ENCODE results near the gene TSPAN12.
"Not testable (repeated sequence)": the region's sequence is repeated elsewhere in the genome, so short reads cannot be mapped to it uniquely, and the experiment has no call there.

The TSPAN12 gene

GRCh38 chr7:120805636-120806388 is 52.1 kb downstream of the TSPAN12 start:
- DNase-seq: no peak

GRCh38 chr7:120802751-120803150 is 55.2 kb downstream of the TSPAN12 start:
- DNase-seq: no peak

- DNase-seq: no peak
Measured at GRCh38 chr7:120799813-120800475, 58.0 kb downstream of the TSPAN12 start.

DNA sequence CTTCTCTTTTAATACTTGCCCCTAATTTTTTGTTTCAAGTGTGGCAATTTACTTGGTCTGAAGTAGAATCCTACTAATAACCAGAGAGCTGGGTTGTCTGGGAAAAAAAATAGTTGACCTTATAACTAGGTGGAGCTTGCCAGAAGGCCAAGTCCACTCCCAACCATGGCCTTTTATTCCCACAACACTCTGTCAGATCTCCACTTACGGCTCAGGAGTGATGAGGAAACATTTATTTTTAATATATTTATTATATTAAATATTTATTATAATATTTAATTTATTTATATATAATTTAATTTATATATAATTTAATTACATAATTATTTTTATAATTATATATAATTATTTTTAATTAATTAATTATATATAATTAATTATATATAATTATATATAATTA is 58.8 kb downstream of the TSPAN12 start:
- no peak for DNase-seq

DNA sequence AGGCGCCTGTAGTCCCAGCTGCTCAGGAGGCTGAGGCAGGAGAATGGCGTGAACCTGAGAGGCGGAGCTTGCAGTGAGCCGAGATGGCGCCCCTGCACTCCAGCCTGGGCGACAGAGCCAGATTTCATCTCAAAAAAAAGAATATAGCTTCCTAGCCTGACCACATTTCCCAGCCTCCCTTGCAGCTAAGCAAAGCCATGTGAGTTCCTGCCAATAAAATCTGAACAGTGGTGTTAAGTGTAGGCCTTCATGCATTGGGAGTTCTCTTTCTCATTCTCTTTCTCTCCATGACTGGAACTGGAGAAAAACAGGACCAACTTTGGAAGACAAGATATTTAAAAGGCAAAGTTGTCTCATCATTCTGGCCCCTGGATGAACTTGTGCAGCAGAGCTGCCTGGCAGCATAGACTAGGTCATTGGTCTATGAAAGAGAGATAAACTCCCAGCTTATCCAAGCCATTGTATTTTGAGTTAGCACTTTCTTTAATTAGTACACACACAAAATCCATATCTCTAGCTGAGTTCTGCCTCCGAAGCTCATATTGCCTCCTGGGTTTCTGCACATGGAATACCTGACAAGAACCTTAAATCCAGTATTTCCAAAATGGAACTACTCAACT is 60.8 kb downstream of the TSPAN12 start:
- no peak for DNase-seq

DNA sequence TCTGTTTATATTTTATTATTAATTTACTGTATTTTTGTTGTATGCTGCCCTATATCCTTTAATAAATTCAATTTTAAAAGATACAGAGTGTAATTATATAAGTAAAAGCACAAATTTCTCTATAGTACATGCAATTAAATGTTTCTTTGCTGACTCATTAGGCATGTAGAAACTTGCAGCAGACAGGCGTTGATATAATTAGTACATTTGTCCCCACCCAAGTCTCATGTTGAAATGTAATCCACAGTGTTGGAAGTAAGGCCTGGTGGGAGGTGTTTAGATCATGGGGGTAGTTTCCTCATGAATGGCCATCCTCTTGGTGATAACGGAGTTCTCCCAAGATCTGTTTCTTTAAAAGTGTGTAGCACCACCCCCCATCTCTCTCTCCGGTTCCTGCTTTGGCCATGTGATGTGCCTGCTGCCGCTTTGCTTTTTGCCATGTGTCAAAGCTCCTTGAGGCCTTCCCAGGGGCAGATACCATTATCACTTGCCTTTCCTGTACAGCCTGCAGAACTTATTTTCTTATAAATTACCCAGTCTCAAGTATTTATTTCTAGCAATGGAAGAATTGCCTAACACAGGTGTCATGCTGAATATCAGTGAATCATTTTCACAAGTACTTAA is 63.7 kb downstream of the TSPAN12 start:
- no peak for DNase-seq

DNA sequence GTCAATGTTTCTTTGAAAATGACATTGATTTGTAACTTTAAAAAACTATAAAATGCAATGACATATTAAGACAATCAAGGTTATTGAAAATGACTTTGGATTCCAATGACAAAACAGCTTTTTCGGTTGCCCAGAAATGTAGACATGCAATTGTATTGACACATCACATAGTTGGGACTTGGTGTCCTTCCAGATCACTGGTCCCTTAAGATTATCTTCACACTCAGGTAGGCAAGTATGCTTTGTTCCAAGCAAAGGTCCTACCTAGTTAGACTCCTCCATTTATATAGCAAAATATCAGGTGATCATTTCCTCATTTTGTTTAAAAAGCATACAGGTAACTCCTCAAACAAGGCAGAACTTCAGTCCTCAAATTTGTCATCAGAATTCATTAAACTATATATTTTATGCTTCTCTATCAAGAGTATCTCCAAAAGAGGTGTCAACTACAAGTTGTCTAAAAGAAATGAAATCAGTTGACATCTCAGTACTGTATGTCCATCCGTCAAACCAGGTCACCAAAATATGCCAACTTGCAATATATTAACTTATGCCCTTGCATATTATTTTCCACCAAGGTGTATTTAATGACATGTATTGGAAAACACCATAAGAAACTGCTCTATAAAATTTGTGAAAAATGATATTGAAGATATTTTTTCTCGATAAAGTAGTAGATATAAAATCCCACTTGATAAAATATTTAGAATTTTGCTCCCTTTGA is 64.6 kb downstream of the TSPAN12 start:
- DNase-seq: no peak

GRCh38 chr7:120792861-120793130 is 65.1 kb downstream of the TSPAN12 start:
- DNase-seq: no peak

GRCh38 chr7:120792091-120792860 is 65.7 kb downstream of the TSPAN12 start:
- DNase-seq: no peak

GRCh38 chr7:120785095-120785494 is 72.8 kb downstream of the TSPAN12 start:
- no peak for DNase-seq

DNA sequence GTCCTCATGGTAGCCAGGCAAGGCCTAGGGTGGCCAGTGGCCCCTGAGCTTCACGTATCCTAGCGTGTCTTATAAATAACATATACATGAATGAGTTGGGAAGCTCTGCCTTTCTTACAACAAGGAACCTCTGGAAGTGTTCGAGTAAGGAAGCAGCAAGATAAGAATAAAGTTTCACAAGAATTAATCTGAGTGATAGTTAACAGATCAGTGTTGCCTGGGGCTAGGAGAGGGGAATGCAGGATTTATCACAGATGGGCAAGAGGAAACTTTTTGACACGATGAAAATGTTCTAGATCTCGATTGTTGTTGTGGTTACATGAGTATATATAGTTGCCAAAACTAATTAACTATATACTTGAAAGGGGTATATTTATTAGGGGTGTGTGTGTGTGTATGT is 74.2 kb downstream of the TSPAN12 start:
- no peak for DNase-seq

GRCh38 chr7:120783273-120783672 is 74.7 kb downstream of the TSPAN12 start:
- DNase-seq: no peak

DNA sequence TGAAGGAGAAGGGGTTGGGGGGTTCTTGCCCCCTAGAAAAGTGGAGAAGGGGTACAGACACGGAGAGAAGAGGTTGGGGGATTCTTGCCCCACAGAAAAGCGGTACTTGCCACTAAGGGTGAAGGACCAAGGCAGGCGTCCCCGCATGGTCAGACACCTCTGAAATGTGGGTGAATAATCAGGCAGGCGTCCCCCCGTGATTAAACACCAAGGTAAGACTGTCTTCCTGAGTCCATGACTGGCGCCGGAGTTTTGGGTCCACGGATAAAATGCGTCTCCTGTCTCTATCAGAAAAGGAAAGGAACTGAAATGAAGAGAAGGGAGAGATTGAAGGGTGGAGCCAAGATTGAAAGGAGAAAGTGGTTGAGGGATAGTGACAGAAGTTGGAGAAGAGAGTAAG is 76.0 kb downstream of the TSPAN12 start:
- DNase-seq: not testable (repeated sequence)

DNA sequence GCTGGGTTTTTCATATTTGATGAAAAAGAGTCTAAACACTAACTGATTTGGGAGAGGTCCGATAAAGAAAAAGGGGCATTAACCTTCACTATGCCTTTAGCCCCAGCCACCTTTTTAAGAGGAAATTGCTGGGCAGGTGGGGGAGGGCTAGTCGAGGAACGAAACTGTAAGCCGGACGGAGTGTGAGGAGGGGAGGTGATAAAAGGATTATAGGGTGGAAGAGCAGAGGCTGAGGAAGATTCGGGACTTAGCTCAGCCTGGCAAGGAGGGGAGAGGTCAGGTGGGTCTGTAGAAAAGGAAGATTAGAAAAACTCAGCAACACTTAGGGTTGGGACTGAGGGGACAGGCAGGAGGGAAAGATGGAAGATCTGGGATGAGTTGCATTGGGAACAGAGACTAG is 77.0 kb downstream of the TSPAN12 start:
- no peak for DNase-seq

DNA sequence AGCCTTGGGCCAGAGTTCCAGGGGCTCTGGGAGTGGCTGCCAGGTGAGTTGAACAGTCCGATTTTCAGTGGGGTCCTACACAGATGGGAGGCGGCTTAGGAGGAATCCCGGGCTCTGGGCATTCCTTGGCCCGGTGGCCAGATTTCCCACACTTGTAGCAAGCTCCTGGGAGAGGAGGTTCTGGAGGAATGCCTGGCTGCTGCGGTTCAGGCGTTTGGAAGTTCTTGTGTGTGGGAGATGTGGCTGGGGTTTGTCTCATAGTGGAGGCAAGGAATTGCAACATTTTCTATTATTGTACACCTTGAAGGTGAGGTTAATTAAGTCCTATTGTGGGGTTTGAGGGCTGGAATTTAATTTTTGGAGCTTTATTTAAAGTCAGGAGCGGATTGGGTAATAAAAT is 77.5 kb downstream of the TSPAN12 start:
- not testable (repeated sequence) for DNase-seq

GRCh38 chr7:120779078-120779477 is 78.9 kb downstream of the TSPAN12 start:
- DNase-seq: not testable (repeated sequence)

DNA sequence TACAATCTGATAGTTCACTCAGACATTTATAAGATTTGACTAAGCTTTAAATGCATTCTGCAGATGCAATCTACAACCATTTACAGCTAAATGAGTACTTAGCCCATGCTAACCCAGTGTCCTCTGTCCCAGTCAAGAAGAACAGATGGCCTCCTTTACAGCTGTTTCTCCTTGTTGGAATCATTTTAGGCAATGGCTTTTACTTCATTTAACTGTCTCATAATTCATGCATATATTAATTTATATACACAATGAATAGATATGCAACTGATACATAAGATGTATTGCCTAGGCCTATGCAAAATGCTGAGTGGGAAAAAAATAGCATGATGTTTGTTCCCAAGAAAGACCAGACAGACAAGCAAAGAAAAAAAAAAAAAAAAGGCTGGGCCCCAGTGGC is 82.2 kb downstream of the TSPAN12 start:
- no peak for DNase-seq

DNA sequence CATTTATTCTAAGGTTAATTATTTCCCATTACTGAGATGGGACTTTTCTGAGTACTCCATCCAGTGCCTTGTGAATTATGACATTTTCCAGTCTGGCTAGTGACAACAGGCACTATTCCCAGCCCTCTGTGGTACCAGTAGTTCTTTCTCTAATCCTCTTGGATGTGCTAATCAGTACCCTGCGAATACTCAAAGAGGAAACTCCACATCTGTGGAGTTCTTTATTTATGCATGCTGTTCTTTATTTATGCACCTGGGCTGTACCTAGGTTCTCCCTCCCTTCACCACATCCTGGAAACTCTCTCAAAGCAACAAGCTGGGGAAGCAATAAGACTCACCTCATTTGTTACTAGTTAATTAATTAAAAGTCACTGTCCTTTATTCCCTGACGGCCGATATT is 83.5 kb downstream of the TSPAN12 start:
- DNase-seq: no peak

DNA sequence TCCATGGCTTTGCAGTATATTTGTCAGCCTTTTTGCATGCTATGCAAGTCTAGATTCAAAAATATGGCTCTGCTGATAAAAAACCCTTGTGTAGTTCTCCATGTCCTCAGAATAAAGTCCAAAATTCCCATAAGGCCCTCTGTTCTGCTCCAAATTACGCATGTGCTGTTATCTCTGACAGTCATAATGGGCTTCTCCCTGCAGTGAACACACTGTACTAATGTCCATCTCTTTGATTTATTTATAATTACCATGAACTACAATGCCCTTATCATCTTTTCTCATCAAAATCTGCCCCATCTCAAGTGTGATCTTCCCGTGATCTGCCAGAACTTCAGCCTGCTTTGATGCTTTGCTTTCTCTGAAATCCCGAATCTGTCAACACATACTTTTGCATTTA is 87.7 kb downstream of the TSPAN12 start:
- no peak for DNase-seq

- no peak for DNase-seq
Measured at GRCh38 chr7:120760851-120761250, 97.1 kb downstream of the TSPAN12 start.

- no peak for DNase-seq
Measured at GRCh38 chr7:120760050-120760449, 97.9 kb downstream of the TSPAN12 start.

DNA sequence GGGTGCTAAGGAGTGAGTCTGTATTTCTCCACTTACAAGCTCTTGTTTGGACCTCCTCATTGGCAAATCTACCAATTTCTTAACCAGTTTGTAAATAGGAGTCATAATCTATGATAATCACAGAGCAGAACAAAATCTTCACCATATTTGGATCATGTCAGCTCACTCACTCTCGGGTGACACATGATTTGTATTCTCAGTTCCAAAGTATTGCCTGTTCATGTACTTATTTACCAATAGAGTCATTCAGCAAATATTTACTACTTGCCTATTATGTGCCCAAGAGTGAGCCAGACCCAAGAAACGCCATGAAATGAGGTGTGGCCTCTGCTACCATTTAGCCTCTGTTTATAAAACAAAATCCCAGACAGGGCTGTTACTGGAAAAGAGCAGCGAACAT is 114.8 kb downstream of the TSPAN12 start:
- DNase-seq: no peak

- no peak for DNase-seq
Measured at GRCh38 chr7:120742372-120742771, 115.6 kb downstream of the TSPAN12 start.
